GM10248 (cell line): ENCODE data around the gene NEK4.
A peak's percentile ranks its signal among the peaks of the same experiment; 100 is the strongest.

Source experiments
- CTCF ChIA-PET: fragments of 300-600 bp; sonication (Branson Sonifier 250); formaldehyde crosslinking; extraction: SDS; loops from one replicate; lab custom pipeline; 2021; ENCODE audit warnings: antibody characterized with exemption; lab: Yijun Ruan, JAX
- POLR2A ChIA-PET: fragments of 350-650 bp; sonication (Branson Sonifier 250); formaldehyde crosslinking; extraction: SDS; loops from one replicate; lab custom pipeline; 2020; ENCODE audit warnings: antibody characterized with exemption; lab: Yijun Ruan, JAX
- DNase-seq: peaks from one replicate; pipeline ENCODE4 v3.0.0; 2012; ENCODE audit errors: extremely low spot score
- TF ChIP-seq, protein P1 (sequence below): IDR thresholded peaks from 2 replicates; pipeline ENCODE4 v1.5.1; 2012; ENCODE audit warnings: mild to moderate bottlenecking, low read depth; ENCODE audit errors: extremely low read depth, missing control alignments, control extremely low read depth

Gene NEK4

DNA sequence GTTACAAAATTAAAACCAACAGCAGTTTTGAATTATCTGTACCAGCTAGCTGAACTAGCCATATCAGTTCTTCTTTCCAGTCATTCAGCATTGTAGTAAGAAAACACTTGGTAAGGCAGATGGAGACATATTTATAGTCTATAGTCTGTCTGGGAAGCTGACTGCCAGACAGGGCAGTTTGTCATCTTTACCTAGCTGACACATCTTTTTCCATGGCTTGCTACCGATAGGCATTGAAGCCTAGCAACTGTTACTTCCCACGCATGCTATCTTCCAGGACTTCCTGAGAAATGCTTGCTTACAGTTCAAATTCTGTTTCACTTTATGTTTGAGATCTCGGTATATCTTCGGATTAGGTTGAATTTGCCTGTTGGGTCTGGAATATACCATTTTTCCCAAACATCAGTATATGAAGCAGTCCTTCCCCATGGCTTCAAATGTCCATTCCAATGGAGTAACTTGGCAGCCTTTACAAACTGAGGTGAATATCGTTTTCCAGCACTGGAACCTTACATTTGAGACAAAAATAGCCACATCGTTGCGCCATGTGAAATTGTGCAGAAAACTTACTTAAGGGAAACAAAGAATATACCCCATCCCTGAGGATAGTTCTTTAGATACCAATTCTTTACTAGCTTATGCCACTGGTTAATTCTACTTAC, 76.1 kb downstream of the NEK4 start:
- ChIA-PET CTCF (interaction anchor here (0.9 kb wide), 1 partner anchor 8 kb away, joined by 3 read pairs; no protein-coding TSS in a partner anchor), POLR2A (interaction anchor here (1.0 kb wide), 1 partner anchor 27 kb away, joined by 3 read pairs; no protein-coding TSS in a partner anchor)
- no peak for DNase-seq
- TF ChIP-seq, protein P1, sequence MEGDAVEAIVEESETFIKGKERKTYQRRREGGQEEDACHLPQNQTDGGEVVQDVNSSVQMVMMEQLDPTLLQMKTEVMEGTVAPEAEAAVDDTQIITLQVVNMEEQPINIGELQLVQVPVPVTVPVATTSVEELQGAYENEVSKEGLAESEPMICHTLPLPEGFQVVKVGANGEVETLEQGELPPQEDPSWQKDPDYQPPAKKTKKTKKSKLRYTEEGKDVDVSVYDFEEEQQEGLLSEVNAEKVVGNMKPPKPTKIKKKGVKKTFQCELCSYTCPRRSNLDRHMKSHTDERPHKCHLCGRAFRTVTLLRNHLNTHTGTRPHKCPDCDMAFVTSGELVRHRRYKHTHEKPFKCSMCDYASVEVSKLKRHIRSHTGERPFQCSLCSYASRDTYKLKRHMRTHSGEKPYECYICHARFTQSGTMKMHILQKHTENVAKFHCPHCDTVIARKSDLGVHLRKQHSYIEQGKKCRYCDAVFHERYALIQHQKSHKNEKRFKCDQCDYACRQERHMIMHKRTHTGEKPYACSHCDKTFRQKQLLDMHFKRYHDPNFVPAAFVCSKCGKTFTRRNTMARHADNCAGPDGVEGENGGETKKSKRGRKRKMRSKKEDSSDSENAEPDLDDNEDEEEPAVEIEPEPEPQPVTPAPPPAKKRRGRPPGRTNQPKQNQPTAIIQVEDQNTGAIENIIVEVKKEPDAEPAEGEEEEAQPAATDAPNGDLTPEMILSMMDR, result no peak

DNA sequence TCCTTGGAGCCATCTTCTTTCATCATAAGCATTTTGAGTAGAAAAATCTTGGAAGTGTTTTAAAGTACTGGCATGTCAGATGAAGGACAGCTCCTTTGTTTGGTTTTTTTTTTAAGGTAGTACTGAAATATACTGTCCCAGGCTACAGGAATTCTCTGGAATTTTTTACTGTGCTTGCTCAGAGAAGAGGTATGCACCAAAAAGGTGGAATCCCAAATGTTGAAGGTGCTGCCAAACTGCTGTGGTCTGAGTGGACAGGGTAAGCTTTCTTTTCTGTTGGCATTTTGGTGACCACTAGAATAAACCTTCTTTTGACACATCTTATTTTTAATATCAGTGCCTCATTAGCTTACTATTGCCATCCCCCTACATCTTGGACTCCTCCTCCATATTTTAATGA, 77.7 kb downstream of the NEK4 start:
- ChIA-PET POLR2A (interaction anchor here (0.7 to 1.0 kb wide), 3 partner anchors 11 to 157 kb away, joined by 3 read pairs; partner anchors contain the start of gene UQCC5), CTCF (no interaction called here)
- DNase-seq, result no peak
- TF ChIP-seq, protein P1, result no peak

DNA sequence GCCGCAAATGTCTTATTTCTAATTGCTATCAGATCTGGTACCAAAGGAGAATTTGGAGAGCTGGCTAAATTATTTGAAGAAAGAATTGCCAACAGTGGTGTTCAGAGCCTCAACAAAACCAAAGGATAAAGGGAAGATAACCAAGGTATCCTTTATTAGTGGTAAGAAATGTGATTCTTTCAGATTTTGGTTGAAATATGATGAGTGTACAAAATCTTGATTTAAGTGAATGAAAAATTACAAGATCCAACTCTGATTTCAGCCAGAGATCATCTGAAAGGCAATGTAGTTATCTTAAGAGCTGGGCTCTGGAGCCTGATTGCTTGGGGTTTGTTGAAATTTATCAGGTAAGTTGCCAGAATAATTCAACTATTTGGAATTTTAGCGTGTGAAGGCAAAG, 80.2 kb downstream of the NEK4 start:
- POLR2A ChIA-PET, result interaction anchor here (1.5 kb wide), 1 partner anchor 9 kb away, joined by 3 read pairs; no protein-coding TSS in a partner anchor
- TF ChIP-seq, protein P1, result no peak
- CTCF ChIA-PET, result no interaction called here
- DNase-seq, result no peak

DNA sequence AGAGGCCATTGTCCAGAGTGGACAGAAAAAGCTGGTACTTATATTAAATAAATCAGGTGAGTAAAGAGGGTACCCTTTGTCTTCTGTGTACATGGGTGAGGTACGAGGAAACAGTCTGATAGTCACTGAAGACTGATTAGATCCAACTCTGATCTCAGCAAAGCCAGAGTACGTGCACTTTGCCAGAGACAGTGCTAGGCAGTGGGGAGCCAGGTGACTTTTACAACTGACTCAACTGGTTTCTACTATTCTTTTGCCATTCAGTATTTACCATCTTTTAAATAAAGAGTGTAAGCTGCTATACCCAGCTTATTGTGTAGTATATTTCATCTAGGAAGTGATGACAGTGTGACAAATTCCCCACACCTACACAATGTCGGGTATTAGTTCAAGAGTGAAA, 81.6 kb downstream of the NEK4 start:
- TF ChIP-seq, protein P1, result no peak
- no peak for DNase-seq
- POLR2A ChIA-PET, result interaction anchor here (0.7 kb wide), 1 partner anchor 26 kb away, joined by 3 read pairs; no protein-coding TSS in a partner anchor
- CTCF ChIA-PET, result interaction anchor here (1.3 to 1.9 kb wide), 2 partner anchors 8 to 10 kb away, joined by 4 to 5 read pairs; no protein-coding TSS in a partner anchor

DNA sequence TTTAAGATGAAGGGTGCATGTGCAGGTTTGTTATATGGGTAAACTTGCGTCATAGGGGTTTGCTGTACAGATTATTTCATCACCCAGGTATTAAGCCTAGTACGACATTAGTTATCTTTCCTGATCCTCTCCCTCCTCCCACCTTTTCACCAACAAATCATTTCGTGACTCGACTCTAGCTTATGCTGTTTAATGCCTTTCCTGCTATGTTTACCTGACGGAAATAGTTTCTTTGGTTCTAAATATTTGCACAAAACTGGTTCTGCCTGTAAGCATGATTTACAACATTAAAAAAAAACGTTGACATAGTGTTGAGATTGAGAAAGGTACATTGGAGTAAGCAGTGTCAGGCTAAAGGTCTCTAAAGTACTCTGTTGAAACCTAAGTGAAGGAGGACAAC, 82.5 kb downstream of the NEK4 start:
- ChIA-PET POLR2A (no interaction called here), CTCF (interaction anchor here (1.3 to 1.9 kb wide), 2 partner anchors 9 to 11 kb away, joined by 4 to 5 read pairs; no protein-coding TSS in a partner anchor)
- DNase-seq, result no peak
- TF ChIP-seq, protein P1, result no peak

DNA sequence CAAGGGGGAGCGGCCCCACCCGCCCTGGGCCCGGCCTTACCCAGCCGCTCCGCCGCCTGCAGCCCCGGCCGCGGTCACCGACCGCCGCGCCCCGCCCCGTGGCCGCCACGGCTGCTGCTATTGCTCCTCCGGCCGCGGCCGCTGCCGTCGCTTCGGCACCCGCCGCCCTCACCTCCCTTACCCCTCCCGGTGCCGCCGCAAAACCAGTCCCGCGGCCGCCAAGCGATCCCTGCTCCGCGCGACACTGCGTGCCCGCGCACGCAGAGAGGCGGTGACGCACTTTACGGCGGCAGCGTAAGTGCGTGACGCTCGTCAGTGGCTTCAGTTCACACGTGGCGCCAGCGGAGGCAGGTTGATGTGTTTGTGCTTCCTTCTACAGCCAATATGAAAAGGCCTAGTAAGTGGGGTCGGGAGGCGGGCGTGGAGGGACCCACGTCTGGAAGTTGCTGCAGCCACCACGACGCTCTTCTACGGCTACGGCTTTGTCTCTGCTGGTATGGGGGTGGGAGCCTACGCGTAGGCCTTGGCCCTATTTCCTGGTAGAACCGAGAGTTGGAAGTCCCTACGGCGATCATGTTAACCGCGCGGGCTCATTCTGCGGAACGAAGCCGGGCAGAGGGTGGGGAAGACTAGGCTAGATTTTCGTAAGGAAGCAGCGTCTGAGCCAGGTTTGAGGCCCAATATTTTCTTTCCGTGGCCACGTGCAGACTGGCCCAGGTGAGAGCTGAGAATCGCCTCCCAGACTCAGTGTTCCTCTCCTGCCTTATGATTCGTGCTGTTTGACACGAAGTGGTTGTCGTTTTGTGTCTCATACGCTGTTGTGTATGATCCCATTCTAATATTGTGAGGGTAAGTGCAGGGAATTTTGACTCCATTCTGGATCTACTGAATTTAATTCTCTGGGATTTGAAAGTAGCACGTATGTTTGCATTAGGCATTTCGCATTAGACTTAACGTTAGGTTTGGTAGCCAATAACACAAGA, 84.7 kb downstream of the NEK4 start, which contains the start of the genes GNL3 and PBRM1:
Gene GNL3, plus strand, starts transcription at position 324 of the 983 bp plus-strand sequence. Its CDS starts 61 bp downstream, at position 385.
Gene PBRM1, minus strand, starts transcription at position 205 of the 983 bp plus-strand sequence.
- DNase-seq, result peak; percentile 93
- ChIA-PET CTCF (interaction anchor here (0.8 to 2.1 kb wide), 5 partner anchors 12 to 274 kb away, joined by 3 to 6 read pairs (median 3); no protein-coding TSS in a partner anchor), POLR2A (interaction anchor here (0.9 kb wide), 1 partner anchor 15 kb away, joined by 3 read pairs; no protein-coding TSS in a partner anchor)
- TF ChIP-seq, protein P1, result no peak
